ENCODE data around the gene MLLT3. TPM values are rescaled to one million over a fixed set of nuclear protein-coding genes. Genes with fewer than 3 reads are reported as not detected.

Gene MLLT3
- total and polyA plus RNA-seq, 2 donors (not counting 3 experiments of a cell fraction or from before 2014, with no cell fraction given): 6.1 to 10.0 TPM

- intact Hi-C loops (cut with micrococcal nuclease) (loop anchor here (5.0 kb wide), 1 partner anchor 193 kb away; no protein-coding TSS in a partner anchor), dilution Hi-C loops (cut with MboI; ENCODE audit: extremely low pct_ligation_motif_present, low sequenced_read_pairs) (no loop called here)
- Histone ChIP-seq H4K20me1 (replicated peaks; ENCODE audit: control insufficient read depth, extremely low read depth, insufficient read depth, low read length) (no peaks in the 10 kb centered on the region), H3K4me2 (ENCODE audit: insufficient read depth, low read length) (no peak overlapping the region), H3K9ac (replicated peaks; ENCODE audit: extremely low read depth, insufficient read depth, low read length) (no peak overlapping the region), H3K27me3 (ENCODE audit: control insufficient read depth in 2 of 2, insufficient read depth in 2 of 2, low read length in 2 of 2) (no peaks in the 10 kb centered on the region), H3K79me2 (ENCODE audit: control insufficient read depth, insufficient read depth, low read length) (no peaks in the 10 kb centered on the region), H3K4me1 (ENCODE audit: control insufficient read depth, extremely low read depth, insufficient read depth, low read length) (peaks cover 10% of the 10 kb centered on the region), H3K4me3 (replicated peaks in 1 of 3; ENCODE audit: insufficient read depth in 1 of 3, low read depth in 1 of 3, low read length in 3 of 3) (no peak overlapping the region), H3K9me1 (replicated peaks; ENCODE audit: control insufficient read depth, extremely low read depth, insufficient read depth, low read length) (no peaks in the 10 kb centered on the region), H2AFZ (ENCODE audit: low read depth, low read length) (no peak overlapping the region), H3K27ac (ENCODE audit: insufficient read depth, low read depth, low read length) (no peak overlapping the region), H3K9me3 (replicated peaks; ENCODE audit: control insufficient read depth, insufficient read depth, low read length) (no peaks in the 10 kb centered on the region), H3K36me3 (ENCODE audit: control insufficient read depth in 2 of 2, extremely low read depth in 1 of 2, insufficient read depth in 2 of 2, low read length in 2 of 2) (no peaks in the 10 kb centered on the region)
- ChIA-PET POLR2A (no interaction called here), CTCF (interaction anchor here (1.5 kb wide), 1 partner anchor 561 kb away, joined by 3 read pairs; no protein-coding TSS in a partner anchor)
- no peak for DNase-seq (ENCODE audit: low read depth, low spot score)
- no TSS peak for BruUV-seq (replicated peaks)
- no peak for FAIRE-seq
- TF ChIP-seq JUN (IDR thresholded peaks at IDR 0.05; ENCODE audit: borderline replicate concordance, insufficient read depth, insufficient read length, low read depth) (no peak), POLR2AphosphoS5 (IDR thresholded peaks at IDR 0.05; ENCODE audit: insufficient read depth, low read depth, low read length) (no peak), MYC (IDR thresholded peaks at IDR 0.05; ENCODE audit: low read depth, low read length) (no peak), GATA2 (IDR thresholded peaks at IDR 0.05; ENCODE audit: insufficient read depth, insufficient read length, low read depth, low read length) (no peak), EZH2 (IDR thresholded peaks at IDR 0.05; ENCODE audit: borderline replicate concordance, low read depth, low read length, severe bottlenecking) (no peak)
Measured at GRCh38 chr9:20550326-20550725, 72.0 kb downstream of the MLLT3 start.

- no peaks in the 10 kb centered on the region for H3K79me2 ChIP-seq (ENCODE audit: control insufficient read depth, insufficient read depth, low read length)
- H3K9me1 ChIP-seq (replicated peaks; ENCODE audit: control insufficient read depth, extremely low read depth, insufficient read depth, low read length): no peaks in the 10 kb centered on the region
- ChIA-PET CTCF (no interaction called here), POLR2A (no interaction called here)
- no TSS peak for BruUV-seq (replicated peaks)
- H3K4me3 ChIP-seq (replicated peaks in 1 of 3; ENCODE audit: insufficient read depth in 1 of 3, low read depth in 1 of 3, low read length in 3 of 3): no peak overlapping the region
- no peak for TF ChIP-seq POLR2AphosphoS5 (IDR thresholded peaks at IDR 0.05; ENCODE audit: insufficient read depth, low read depth, low read length)
- no peak for TF ChIP-seq MAX (IDR thresholded peaks at IDR 0.05; ENCODE audit: insufficient read depth, insufficient read length)
- no peak for TF ChIP-seq POLR2A (IDR thresholded peaks at IDR 0.05; ENCODE audit: low read depth, low read length)
- no peak for TF ChIP-seq MYC (IDR thresholded peaks at IDR 0.05; ENCODE audit: low read depth, low read length)
- H3K4me1 ChIP-seq (ENCODE audit: control insufficient read depth, extremely low read depth, insufficient read depth, low read length): peaks cover 10% of the 10 kb centered on the region
- no peak overlapping the region for H3K27ac ChIP-seq (ENCODE audit: insufficient read depth, low read depth, low read length)
- intact Hi-C loops (cut with micrococcal nuclease) (no loop called here), dilution Hi-C loops (cut with MboI; ENCODE audit: extremely low pct_ligation_motif_present, low sequenced_read_pairs) (no loop called here)
- H3K9me3 ChIP-seq (replicated peaks; ENCODE audit: control insufficient read depth, insufficient read depth, low read length): no peaks in the 10 kb centered on the region
- no peak overlapping the region for H3K9ac ChIP-seq (replicated peaks; ENCODE audit: extremely low read depth, insufficient read depth, low read length)
- FAIRE-seq: no peak
- no peak overlapping the region for H2AFZ ChIP-seq (ENCODE audit: low read depth, low read length)
- H3K27me3 ChIP-seq (ENCODE audit: control insufficient read depth in 2 of 2, insufficient read depth in 2 of 2, low read length in 2 of 2): no peaks in the 10 kb centered on the region
- no peaks in the 10 kb centered on the region for H3K36me3 ChIP-seq (ENCODE audit: control insufficient read depth in 2 of 2, extremely low read depth in 1 of 2, insufficient read depth in 2 of 2, low read length in 2 of 2)
- H3K4me2 ChIP-seq (ENCODE audit: insufficient read depth, low read length): no peak overlapping the region
- H4K20me1 ChIP-seq (replicated peaks; ENCODE audit: control insufficient read depth, extremely low read depth, insufficient read depth, low read length): no peaks in the 10 kb centered on the region
- DNase-seq (ENCODE audit: low read depth, low spot score): no peak
Measured at GRCh38 chr9:20549053-20549452, 73.2 kb downstream of the MLLT3 start.

All from endothelial cell of umbilical vein (primary cell).